ENCODE data around the gene OGT. TPM values are rescaled to one million over a fixed set of nuclear protein-coding genes. Genes with fewer than 3 reads are reported as not detected.

OGT gene
- total RNA-seq, 4 donors from 2014 or later = 54.2 to 90.1 (median 68.1) TPM

GRCh38 chrX:71617742-71618141 lies 84.8 kb downstream of the OGT start:
- Histone ChIP-seq H3K27me3 (no peaks in the 10 kb centered on the region), H3K4me1 (peaks cover 4 to 17% (median 13%) of the 10 kb centered on the region in 4 donors), H3K27ac (replicated peaks in 1 of 4) (no peak overlapping the region), H3K4me3 (no peak overlapping the region), H3K9me3 (no peaks in the 10 kb centered on the region), H3K36me3 (peaks cover 0 to 23% (median 18%) of the 10 kb centered on the region in 4 donors)
- TF ChIP-seq CTCF (IDR thresholded peaks at IDR 0.05) = no peak
- TF ChIP-seq EP300 (IDR thresholded peaks at IDR 0.05) = no peak
- TF ChIP-seq POLR2A (IDR thresholded peaks at IDR 0.05; ENCODE audit: low read depth) = no peak
- no peak for TF ChIP-seq POLR2AphosphoS5 (IDR thresholded peaks at IDR 0.05)
- whole genome bisulfite sequencing = 81% methylated on average over 8 of the region's 8 CpGs
- no peak for DNase-seq (ENCODE audit: extremely low spot score)
- intact Hi-C loops (cut with DNase I) = no loop called here

GRCh38 chrX:71618303-71618721 lies 85.4 kb downstream of the OGT start, which contains the start of gene CXCR3:
Gene CXCR3 (minus strand): TSS chrX:71618511. CDS start chrX:71618449, 62 bp downstream.
- intact Hi-C loops (cut with DNase I) = no loop called here
- no peak for DNase-seq (ENCODE audit: extremely low spot score)

GRCh38 chrX:71618787-71619186 lies 85.9 kb downstream of the OGT start:
- intact Hi-C loops (cut with DNase I) = no loop called here
- DNase-seq (ENCODE audit: extremely low spot score) = no peak
- Histone ChIP-seq H3K36me3 (peaks cover 0 to 12% (median 8%) of the 10 kb centered on the region in 4 donors), H3K4me1 (peaks cover 12 to 25% (median 23%) of the 10 kb centered on the region in 4 donors), H3K27me3 (no peaks in the 10 kb centered on the region), H3K27ac (replicated peaks in 1 of 4) (no peak overlapping the region), H3K9me3 (no peaks in the 10 kb centered on the region), H3K4me3 (no peak overlapping the region)
- TF ChIP-seq EP300 (IDR thresholded peaks at IDR 0.05) = no peak
- no peak for TF ChIP-seq CTCF (IDR thresholded peaks at IDR 0.05)
- TF ChIP-seq POLR2A (IDR thresholded peaks at IDR 0.05; ENCODE audit: low read depth) = no peak
- no peak for TF ChIP-seq POLR2AphosphoS5 (IDR thresholded peaks at IDR 0.05)
- WGBS = 77% methylated on average over 2 of the region's 3 CpGs

More at GRCh38 chrX:71618303-71618721, 85.4 kb downstream of the OGT start, which contains the start of gene CXCR3:
- 53% methylated on average over 4 of the region's 4 CpGs for WGBS
- Histone ChIP-seq H3K27ac (replicated peaks in 1 of 4) (no peak within 1 kb of the TSS), H3K36me3 (peaks cover 0 to 17% (median 13%) of the 10 kb centered on the region in 4 donors), H3K4me1 (peaks cover 10 to 23% (median 18%) of the 10 kb centered on the region in 4 donors), H3K9me3 (no peaks in the 10 kb centered on the region), H3K4me3 (no peak within 1 kb of the TSS), H3K27me3 (no peaks in the 10 kb centered on the region)
- TF ChIP-seq POLR2A (IDR thresholded peaks at IDR 0.05; ENCODE audit: low read depth) (no peak), POLR2AphosphoS5 (IDR thresholded peaks at IDR 0.05) (no peak), CTCF (IDR thresholded peaks at IDR 0.05) (no peak), EP300 (IDR thresholded peaks at IDR 0.05) (no peak)

- TF ChIP-seq POLR2A (IDR thresholded peaks at IDR 0.05; ENCODE audit: low read depth) (no peak), EP300 (IDR thresholded peaks at IDR 0.05) (no peak), POLR2AphosphoS5 (IDR thresholded peaks at IDR 0.05) (no peak), CTCF (IDR thresholded peaks at IDR 0.05) (no peak)
- Histone ChIP-seq H3K36me3 (peaks cover 0 to 8% (median 4%) of the 10 kb centered on the region in 4 donors), H3K27me3 (no peaks in the 10 kb centered on the region), H3K4me1 (peaks cover 14 to 25% (median 23%) of the 10 kb centered on the region in 4 donors), H3K27ac (replicated peaks in 1 of 4) (no peak overlapping the region), H3K4me3 (no peak overlapping the region), H3K9me3 (no peaks in the 10 kb centered on the region)
- intact Hi-C loops (cut with DNase I) = no loop called here
- 85% methylated on average over 8 of the region's 8 CpGs for WGBS
- no peak for DNase-seq (ENCODE audit: extremely low spot score)
Observed at GRCh38 chrX:71619193-71619592, 86.3 kb downstream of the OGT start.

GRCh38 chrX:71619986-71620385 lies 87.1 kb downstream of the OGT start:
- intact Hi-C loops (cut with DNase I) = no loop called here
- H3K4me3 ChIP-seq = no peak overlapping the region
- peaks cover 0 to under 1% (median 0%) of the 10 kb centered on the region in 4 donors for H3K36me3 ChIP-seq
- no peaks in the 10 kb centered on the region for H3K27me3 ChIP-seq
- peaks cover 14 to 25% (median 23%) of the 10 kb centered on the region in 4 donors for H3K4me1 ChIP-seq
- TF ChIP-seq POLR2A (IDR thresholded peaks at IDR 0.05; ENCODE audit: low read depth) (no peak), CTCF (IDR thresholded peaks at IDR 0.05) (no peak), EP300 (IDR thresholded peaks at IDR 0.05) (no peak), POLR2AphosphoS5 (IDR thresholded peaks at IDR 0.05) (no peak)
- no peaks in the 10 kb centered on the region for H3K9me3 ChIP-seq
- DNase-seq (ENCODE audit: extremely low spot score) = no peak
- H3K27ac ChIP-seq (replicated peaks in 1 of 4) = no peak overlapping the region
- 87% methylated on average over 1 of the region's 1 CpG for WGBS
